Activated T-cell treated with anti-CD3 and anti-CD28 coated beads for 1 hour (primary cell): Measurements from ENCODE around the gene PLCXD3.

Experiments used
- DNase-seq: peaks from one replicate; pipeline ENCODE4 v3.0.0-alpha.2; 2020; ENCODE audit warnings: low read depth

PLCXD3 gene

GRCh38 chr5:41281215-41281810 is 229.1 kb downstream of the PLCXD3 start:
- no peak for DNase-seq

- DNase-seq = no peak
Measured at GRCh38 chr5:41279040-41279439, 231.4 kb downstream of the PLCXD3 start.

- no peak for DNase-seq
Measured at GRCh38 chr5:41277476-41278245, 232.7 kb downstream of the PLCXD3 start.

GRCh38 chr5:41275813-41276512 is 234.4 kb downstream of the PLCXD3 start:
- no peak for DNase-seq

DNA sequence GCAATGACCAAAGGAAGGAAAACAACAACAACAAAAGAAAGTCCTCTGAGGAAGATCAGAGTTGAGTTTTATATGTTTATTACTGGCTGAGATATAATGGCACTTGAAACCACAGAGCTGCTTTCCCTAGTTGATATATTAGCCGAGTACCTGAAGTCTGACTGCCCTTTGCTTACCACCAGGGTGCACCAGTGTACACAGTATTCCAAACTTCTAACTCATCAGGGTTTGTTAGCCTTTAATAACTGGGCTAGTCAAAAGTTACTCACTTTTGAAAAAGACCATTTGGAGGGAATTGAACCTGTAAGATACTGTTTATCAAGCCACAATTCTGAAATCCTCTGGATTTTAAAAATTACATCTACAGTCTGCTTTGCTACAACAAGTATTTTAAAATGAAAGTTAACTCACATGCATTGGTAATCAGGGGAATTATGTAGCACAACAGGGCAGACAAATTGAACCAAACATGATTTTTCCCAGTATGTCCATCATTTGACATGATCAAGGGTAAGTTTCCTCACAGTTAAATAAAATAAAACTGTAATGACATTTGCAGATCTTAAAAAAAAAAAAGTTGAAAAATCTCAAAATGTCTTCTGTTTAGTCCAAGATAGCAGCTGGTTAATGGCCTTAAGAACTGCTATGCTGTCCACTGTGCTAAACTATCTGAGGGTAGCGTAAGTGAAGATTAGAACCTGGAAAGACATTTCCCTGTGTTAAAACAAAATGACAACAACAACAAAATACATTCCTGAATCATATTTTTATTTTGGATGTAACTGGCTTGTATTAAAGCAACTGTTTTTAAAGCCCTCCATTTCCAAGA is 239.8 kb downstream of the PLCXD3 start:
- no peak for DNase-seq

DNA sequence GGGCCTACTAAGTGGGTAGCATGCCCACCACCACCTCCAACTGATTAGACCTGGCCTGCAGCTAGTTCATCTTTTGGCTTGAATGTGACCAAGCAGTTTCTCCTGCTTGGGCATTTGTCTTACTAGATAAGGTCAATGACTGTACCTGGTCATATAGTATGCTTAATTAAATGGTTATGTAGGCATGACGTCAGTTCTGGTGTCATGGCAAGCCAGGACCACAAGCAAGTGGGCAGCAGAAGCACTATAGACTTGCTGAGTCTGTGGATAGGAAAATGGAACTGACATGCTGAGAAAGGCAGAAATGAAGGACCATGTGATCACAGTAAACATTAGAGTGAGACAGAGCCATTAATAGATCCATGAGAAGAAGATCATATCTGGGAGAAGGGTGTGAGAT is 241.5 kb downstream of the PLCXD3 start:
- no peak for DNase-seq

GRCh38 chr5:41266377-41266776 is 244.0 kb downstream of the PLCXD3 start:
- DNase-seq = no peak

GRCh38 chr5:41264019-41264418 is 246.4 kb downstream of the PLCXD3 start:
- DNase-seq = no peak

GRCh38 chr5:41263335-41263734 is 247.1 kb downstream of the PLCXD3 start:
- no peak for DNase-seq
